Peyer's patch (tissue), 4 donors: ENCODE measurements around the gene TRIB2. TPM values are rescaled to one million over a fixed set of nuclear protein-coding genes. Genes with fewer than 3 reads are reported as not detected.

Experiments used
- DNase-seq, 3 donors: peaks; one replicate each; pipeline ENCODE4 v3.0.0-alpha.2; 2017 to 2019
- H3K27ac ChIP-seq, 4 donors: fragments of 200-600 bp; sonication (generic); one replicate each; pipeline ENCODE4 v1.5.1; 2016 to 2019
- H3K27me3 ChIP-seq, 2 donors: fragments of 200-600 bp; sonication (generic); one replicate each; pipeline ENCODE4 v1.5.1; 2019
- H3K36me3 ChIP-seq, 3 donors: fragments of 200-600 bp; sonication (generic); one replicate each; pipeline ENCODE4 v1.5.1; 2016 to 2019
- H3K4me1 ChIP-seq, 4 donors: fragments of 200-600 bp; sonication (generic); one replicate each; pipeline ENCODE4 v1.5.1; 2016 to 2019
- H3K4me3 ChIP-seq, 4 donors: fragments of 200-600 bp; sonication (generic); 1 replicate in 3 of 4; 2 replicates in 1 of 4; pipeline ENCODE4 v1.5.1; 2016 to 2019; ENCODE audit warnings: mild to moderate bottlenecking in 1 of 4
- H3K9me3 ChIP-seq, 4 donors: fragments of 200-600 bp; sonication (generic); one replicate each; pipeline ENCODE4 v1.5.1; 2016 to 2019; ENCODE audit warnings: mild to moderate bottlenecking in 1 of 4
- POLR2A ChIP-seq, 2 donors: fragments of 450-650 bp; IDR thresholded peaks; one replicate each; pipeline ENCODE4 v1.5.1; 2017; ENCODE audit warnings: antibody characterized with exemption in 2 of 2, mild to moderate bottlenecking in 2 of 2, moderate library complexity in 2 of 2
- total RNA-seq, 4 donors: library from RNA; depleted of rRNA; stranded (reverse); fragments of >200 nt; gene quantifications; one replicate each; pipeline ENCODE4 v1.1.0, GENCODE V29; 2016
- TF ChIP-seq, protein P1 (sequence below), 6 experiments: fragments of 450-650 bp in 4 of 6; fragments of 200-600 bp in 2 of 6; sonication (generic) in 1 of 6; IDR thresholded peaks; one replicate each; pipeline ENCODE4 v1.5.1; 2017 to 2019; ENCODE audit warnings: antibody characterized with exemption in 6 of 6, mild to moderate bottlenecking in 3 of 6, moderate library complexity in 1 of 6

TRIB2 gene
- total RNA-seq, 4 donors from 2014 or later: 6.8 to 58.6 (median 12.6) TPM

DNA sequence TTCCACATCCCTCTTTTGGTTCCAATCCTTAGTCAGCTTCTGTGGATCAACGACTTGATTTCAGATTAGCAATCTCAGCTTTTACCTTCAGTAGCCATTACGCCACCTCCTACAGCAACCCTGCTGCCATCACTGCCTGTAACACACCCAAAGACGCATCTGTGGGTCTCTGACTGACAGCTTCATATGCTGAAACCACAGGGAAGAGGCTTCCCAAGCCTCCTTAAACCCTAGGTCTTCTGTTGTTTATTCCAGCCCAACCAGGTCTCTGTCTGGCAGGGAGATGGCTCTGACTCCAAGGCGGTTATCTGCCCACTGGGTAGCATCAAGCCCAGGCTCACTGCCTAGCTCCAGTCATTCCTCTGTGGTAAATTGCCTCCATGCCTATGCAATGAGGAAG is 28.6 kb upstream of the TRIB2 start:
- no peak overlapping the region for H3K27ac ChIP-seq
- TF ChIP-seq POLR2A (IDR thresholded peaks at IDR 0.05): no peak
- TF ChIP-seq, protein P1, sequence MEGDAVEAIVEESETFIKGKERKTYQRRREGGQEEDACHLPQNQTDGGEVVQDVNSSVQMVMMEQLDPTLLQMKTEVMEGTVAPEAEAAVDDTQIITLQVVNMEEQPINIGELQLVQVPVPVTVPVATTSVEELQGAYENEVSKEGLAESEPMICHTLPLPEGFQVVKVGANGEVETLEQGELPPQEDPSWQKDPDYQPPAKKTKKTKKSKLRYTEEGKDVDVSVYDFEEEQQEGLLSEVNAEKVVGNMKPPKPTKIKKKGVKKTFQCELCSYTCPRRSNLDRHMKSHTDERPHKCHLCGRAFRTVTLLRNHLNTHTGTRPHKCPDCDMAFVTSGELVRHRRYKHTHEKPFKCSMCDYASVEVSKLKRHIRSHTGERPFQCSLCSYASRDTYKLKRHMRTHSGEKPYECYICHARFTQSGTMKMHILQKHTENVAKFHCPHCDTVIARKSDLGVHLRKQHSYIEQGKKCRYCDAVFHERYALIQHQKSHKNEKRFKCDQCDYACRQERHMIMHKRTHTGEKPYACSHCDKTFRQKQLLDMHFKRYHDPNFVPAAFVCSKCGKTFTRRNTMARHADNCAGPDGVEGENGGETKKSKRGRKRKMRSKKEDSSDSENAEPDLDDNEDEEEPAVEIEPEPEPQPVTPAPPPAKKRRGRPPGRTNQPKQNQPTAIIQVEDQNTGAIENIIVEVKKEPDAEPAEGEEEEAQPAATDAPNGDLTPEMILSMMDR (IDR thresholded peaks at IDR 0.05): no peak
- no peaks in the 10 kb centered on the region for H3K9me3 ChIP-seq
- no peak for DNase-seq
- H3K4me3 ChIP-seq: no peak overlapping the region
- H3K27me3 ChIP-seq: no peaks in the 10 kb centered on the region
- no peaks in the 10 kb centered on the region for H3K36me3 ChIP-seq
- H3K4me1 ChIP-seq: no peaks in the 10 kb centered on the region

DNA sequence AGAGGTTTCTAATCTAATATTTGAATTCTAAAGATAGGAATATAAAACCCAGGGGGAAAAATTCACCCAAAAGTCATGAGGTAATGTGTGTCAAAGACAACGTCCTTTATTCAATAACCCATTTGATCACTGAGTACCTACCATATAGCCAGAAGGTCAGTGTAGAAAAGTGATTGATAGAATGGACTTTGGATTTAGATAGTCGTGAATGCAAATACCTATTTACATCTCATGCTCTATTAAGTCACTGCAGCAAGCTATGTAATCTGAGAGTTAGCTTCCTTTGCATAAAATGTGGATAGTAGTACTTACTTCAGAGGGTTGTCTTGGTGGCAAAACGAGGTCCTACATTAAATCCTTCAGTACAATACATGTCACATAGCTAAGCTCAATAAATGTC is 27.8 kb upstream of the TRIB2 start:
- no peak for DNase-seq
- TF ChIP-seq POLR2A (IDR thresholded peaks at IDR 0.05): no peak
- TF ChIP-seq, protein P1 (IDR thresholded peaks at IDR 0.05): no peak
- Histone ChIP-seq H3K9me3 (no peaks in the 10 kb centered on the region), H3K36me3 (no peaks in the 10 kb centered on the region), H3K27ac (no peak overlapping the region), H3K4me1 (no peaks in the 10 kb centered on the region), H3K4me3 (no peak overlapping the region), H3K27me3 (no peaks in the 10 kb centered on the region)

DNA sequence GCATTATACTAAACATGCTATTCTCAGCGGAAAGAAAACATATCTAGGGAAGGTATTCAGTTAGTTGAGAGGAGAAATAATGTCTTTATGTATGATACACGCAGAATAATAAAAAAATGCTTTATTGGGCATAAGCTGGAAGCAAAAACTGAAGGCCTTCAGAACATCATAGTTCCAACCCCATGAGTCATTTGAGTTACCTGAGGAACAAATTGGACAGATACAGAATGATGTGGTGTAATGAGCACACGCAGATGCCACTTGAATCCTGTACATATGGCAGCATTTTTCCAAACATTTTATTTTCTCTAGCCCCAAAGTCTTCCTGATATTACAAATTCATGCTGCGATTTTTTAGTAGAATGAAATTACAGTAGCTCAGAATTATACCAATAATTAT is 23.2 kb upstream of the TRIB2 start:
- no peaks in the 10 kb centered on the region for H3K4me1 ChIP-seq

DNA sequence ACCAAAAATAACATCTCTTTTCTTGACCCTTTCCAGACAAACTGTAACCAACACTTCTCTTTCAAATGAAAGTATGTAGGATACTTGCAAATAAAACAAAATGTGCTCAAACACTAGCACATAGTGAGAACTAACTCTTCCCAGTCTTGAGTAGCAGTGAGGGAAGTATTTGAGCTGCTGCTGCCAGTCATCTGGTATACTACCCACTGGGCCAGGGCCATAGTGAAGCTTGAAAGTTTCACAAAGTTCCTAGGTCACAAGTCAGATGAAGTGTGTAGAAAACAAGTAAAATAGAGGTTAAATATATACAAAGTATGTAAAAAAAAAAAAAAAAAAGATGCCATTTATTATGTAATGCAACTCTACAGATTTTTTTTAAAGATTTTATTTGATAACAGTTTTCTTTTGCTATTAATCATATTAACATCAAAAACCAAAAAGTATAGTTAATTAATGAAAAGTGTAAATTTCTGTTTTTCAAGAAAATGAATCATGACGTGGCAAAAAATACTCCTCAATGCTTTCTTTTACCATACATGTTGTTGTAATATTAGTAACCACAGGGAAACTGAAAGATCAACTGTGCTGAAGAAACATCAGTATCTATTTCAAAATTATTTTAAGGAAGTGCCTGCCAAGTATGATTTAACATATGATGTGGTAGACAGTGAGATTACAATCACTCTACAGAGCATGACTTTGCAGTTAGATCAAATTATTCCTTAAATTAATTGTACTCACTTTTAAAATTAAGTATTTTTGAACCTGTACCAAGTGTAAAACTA is 21.6 kb upstream of the TRIB2 start:
- TF ChIP-seq, protein P1 (IDR thresholded peaks at IDR 0.05): no peak
- no peak for TF ChIP-seq POLR2A (IDR thresholded peaks at IDR 0.05)
- H3K4me3 ChIP-seq: no peak overlapping the region
- H3K27me3 ChIP-seq: no peaks in the 10 kb centered on the region
- H3K36me3 ChIP-seq: no peaks in the 10 kb centered on the region
- no peak for DNase-seq
- no peak overlapping the region for H3K27ac ChIP-seq
- H3K9me3 ChIP-seq: no peaks in the 10 kb centered on the region
- H3K4me1 ChIP-seq: no peaks in the 10 kb centered on the region

More for the DNA sequence above, 23.2 kb upstream of the TRIB2 start:
- Histone ChIP-seq H3K27me3 (no peaks in the 10 kb centered on the region), H3K4me3 (no peak overlapping the region), H3K36me3 (no peaks in the 10 kb centered on the region), H3K27ac (no peak overlapping the region), H3K9me3 (no peaks in the 10 kb centered on the region)
- TF ChIP-seq, protein P1 (IDR thresholded peaks at IDR 0.05): no peak
- no peak for TF ChIP-seq POLR2A (IDR thresholded peaks at IDR 0.05)
- no peak for DNase-seq

DNA sequence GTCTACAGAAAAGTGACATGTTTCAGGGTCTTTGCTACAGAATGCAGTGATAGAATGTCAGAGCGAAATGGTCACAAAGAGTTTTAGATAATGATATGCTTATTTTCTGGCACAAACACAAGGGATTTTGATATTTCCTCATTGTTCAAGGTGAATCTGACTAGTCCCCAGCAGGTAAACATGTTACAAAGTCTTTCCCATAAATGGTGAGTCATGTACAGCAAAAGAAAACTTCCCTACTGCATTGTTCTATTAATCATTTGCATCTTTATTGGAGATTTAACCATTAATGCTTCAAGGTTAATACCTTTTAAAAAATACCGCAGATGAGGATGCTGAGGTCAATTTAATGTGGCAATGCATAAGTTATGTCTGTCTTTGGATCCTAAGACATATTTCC is 19.1 kb upstream of the TRIB2 start:
- no peak overlapping the region for H3K4me3 ChIP-seq
- H3K9me3 ChIP-seq: no peaks in the 10 kb centered on the region
- H3K27ac ChIP-seq: no peak overlapping the region
- no peaks in the 10 kb centered on the region for H3K36me3 ChIP-seq
- H3K4me1 ChIP-seq: no peaks in the 10 kb centered on the region
- no peaks in the 10 kb centered on the region for H3K27me3 ChIP-seq
- TF ChIP-seq, protein P1 (IDR thresholded peaks at IDR 0.05): no peak
- no peak for TF ChIP-seq POLR2A (IDR thresholded peaks at IDR 0.05)
- no peak for DNase-seq
